ENCODE measurements around the gene RYR3.

- TF ChIP-seq CTCF (IDR thresholded peaks at IDR 0.05; ENCODE audit: low read length) (no peak), EZH2 (optimal IDR thresholded peaks at IDR 0.05; ENCODE audit: low read depth, low read length) (no peak)
Measured at GRCh38 chr15:33278816-33279612, 31.8 kb upstream of the RYR3 start.
